Activated naive CD8-positive, alpha-beta T cell (primary cell): ENCODE measurements around the gene ASTN1.
"Not testable (repeated sequence)": the region's sequence is repeated elsewhere in the genome, so short reads cannot be mapped to it uniquely, and the experiment has no call there.

Experiments used
- H3K27ac Mint-ChIP-seq: one replicate; pipeline ENCODE4 v1.8.0; 2021; ENCODE audit warnings: mixed read lengths
- H3K27me3 Mint-ChIP-seq: one replicate; pipeline ENCODE4 v1.8.0; 2021; ENCODE audit warnings: mixed read lengths
- H3K36me3 Mint-ChIP-seq: one replicate; pipeline ENCODE4 v1.8.0; 2021; ENCODE audit warnings: mixed read lengths
- H3K4me1 Mint-ChIP-seq: one replicate; pipeline ENCODE4 v1.8.0; 2021; ENCODE audit warnings: low read depth, mixed read lengths
- H3K4me3 Mint-ChIP-seq: one replicate; pipeline ENCODE4 v1.8.0; 2021; ENCODE audit warnings: mild to moderate bottlenecking, mixed read lengths
- H3K9me3 Mint-ChIP-seq: one replicate; pipeline ENCODE4 v1.8.0; 2021; ENCODE audit warnings: low read depth, mixed read lengths

The ASTN1 gene

GRCh38 chr1:177103005-177103852, 61.3 kb downstream of the ASTN1 start:
- peaks cover 2% of the 10 kb centered on the region for H3K27me3 Mint-ChIP-seq
- peaks cover 5% of the 10 kb centered on the region for H3K9me3 Mint-ChIP-seq
- no peaks in the 10 kb centered on the region for H3K4me1 Mint-ChIP-seq
- H3K36me3 Mint-ChIP-seq, result no peaks in the 10 kb centered on the region
- H3K4me3 Mint-ChIP-seq, result no peak overlapping the region
- H3K27ac Mint-ChIP-seq, result no peak overlapping the region

DNA sequence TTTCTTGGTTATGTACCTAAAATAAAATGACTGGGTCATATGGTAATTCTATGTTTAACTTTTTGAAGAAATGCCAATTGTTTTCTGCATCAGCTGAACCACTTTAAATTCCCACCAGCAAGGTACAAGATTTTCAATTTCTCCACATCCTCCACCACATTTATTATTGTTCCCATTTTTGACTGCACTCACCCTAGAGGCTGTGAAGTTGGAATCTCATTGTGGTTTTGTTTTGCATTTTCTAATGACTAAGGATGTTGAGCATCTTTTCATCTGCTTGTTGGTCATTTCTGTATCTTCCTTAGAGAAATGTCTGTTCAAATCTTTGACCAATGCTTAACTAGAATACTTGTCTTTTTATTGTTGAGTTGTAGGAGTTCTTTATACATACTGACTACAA, 72.5 kb downstream of the ASTN1 start:
- no peaks in the 10 kb centered on the region for H3K4me1 Mint-ChIP-seq
- peaks cover 9% of the 10 kb centered on the region for H3K9me3 Mint-ChIP-seq
- H3K27ac Mint-ChIP-seq, result no peak overlapping the region
- H3K4me3 Mint-ChIP-seq, result no peak overlapping the region
- H3K27me3 Mint-ChIP-seq, result peaks cover 2% of the 10 kb centered on the region
- H3K36me3 Mint-ChIP-seq, result no peaks in the 10 kb centered on the region

DNA sequence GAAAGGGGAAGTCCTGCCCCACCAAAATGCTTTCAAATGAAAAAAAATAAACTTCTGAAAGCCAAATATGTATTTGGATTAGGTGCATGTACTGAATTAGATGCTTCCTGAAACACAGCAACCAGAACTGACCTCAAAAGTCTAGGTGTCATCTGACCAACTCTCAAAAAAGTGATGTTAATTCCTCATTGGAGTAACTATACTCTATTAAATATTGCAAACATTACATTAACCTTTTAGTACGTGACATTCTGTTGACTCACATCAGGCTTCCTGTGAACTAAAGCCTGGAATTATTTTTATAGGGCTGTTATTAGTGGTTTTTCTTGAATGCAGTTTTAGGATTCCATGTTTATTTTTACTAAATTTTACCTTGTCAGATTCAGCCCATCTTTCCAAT, 73.5 kb downstream of the ASTN1 start:
- H3K4me1 Mint-ChIP-seq, result no peaks in the 10 kb centered on the region
- peaks cover 2% of the 10 kb centered on the region for H3K27me3 Mint-ChIP-seq
- H3K9me3 Mint-ChIP-seq, result peaks cover 6% of the 10 kb centered on the region
- H3K4me3 Mint-ChIP-seq, result no peak overlapping the region
- H3K36me3 Mint-ChIP-seq, result no peaks in the 10 kb centered on the region
- no peak overlapping the region for H3K27ac Mint-ChIP-seq

GRCh38 chr1:177088966-177089365, 75.5 kb downstream of the ASTN1 start:
- no peaks in the 10 kb centered on the region for H3K4me1 Mint-ChIP-seq
- H3K4me3 Mint-ChIP-seq, result no peak overlapping the region
- no peaks in the 10 kb centered on the region for H3K27me3 Mint-ChIP-seq
- H3K36me3 Mint-ChIP-seq, result no peaks in the 10 kb centered on the region
- H3K9me3 Mint-ChIP-seq, result peaks cover 3% of the 10 kb centered on the region
- no peak overlapping the region for H3K27ac Mint-ChIP-seq

- peaks cover 11% of the 10 kb centered on the region for H3K9me3 Mint-ChIP-seq
- no peaks in the 10 kb centered on the region for H3K4me1 Mint-ChIP-seq
- no peaks in the 10 kb centered on the region for H3K36me3 Mint-ChIP-seq
- no peak overlapping the region for H3K4me3 Mint-ChIP-seq
- H3K27ac Mint-ChIP-seq, result no peak overlapping the region
- H3K27me3 Mint-ChIP-seq, result peaks cover 2% of the 10 kb centered on the region
Observed at GRCh38 chr1:177082855-177083693, 81.4 kb downstream of the ASTN1 start.

DNA sequence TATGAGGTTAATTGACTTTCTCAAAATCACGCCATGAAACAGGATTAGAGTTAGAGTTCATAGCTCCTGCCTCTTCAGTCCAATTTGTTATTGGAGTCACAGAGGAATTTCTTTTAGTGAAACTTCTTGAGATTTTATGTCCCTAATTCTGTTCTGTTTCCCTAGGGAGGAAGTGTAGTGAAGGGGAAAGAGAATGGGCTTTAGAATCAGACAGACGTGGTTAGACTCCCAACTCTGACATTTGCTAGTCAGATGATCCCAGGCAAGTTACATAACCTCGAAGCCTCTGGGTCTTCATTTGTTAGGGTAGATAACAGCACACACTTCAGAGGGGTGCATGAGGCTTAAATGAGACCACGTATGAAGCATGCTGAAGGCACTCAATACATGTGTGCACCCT, 83.9 kb downstream of the ASTN1 start:
- Mint-ChIP-seq H3K27ac (no peak overlapping the region), H3K27me3 (peaks cover 4% of the 10 kb centered on the region), H3K9me3 (peaks cover 11% of the 10 kb centered on the region), H3K4me3 (no peak overlapping the region), H3K4me1 (no peaks in the 10 kb centered on the region), H3K36me3 (no peaks in the 10 kb centered on the region)

GRCh38 chr1:177077734-177078499, 86.6 kb downstream of the ASTN1 start:
- peaks cover 5% of the 10 kb centered on the region for H3K27me3 Mint-ChIP-seq
- H3K9me3 Mint-ChIP-seq, result peaks cover 8% of the 10 kb centered on the region
- no peak overlapping the region for H3K4me3 Mint-ChIP-seq
- H3K27ac Mint-ChIP-seq, result no peak overlapping the region
- no peaks in the 10 kb centered on the region for H3K36me3 Mint-ChIP-seq
- no peaks in the 10 kb centered on the region for H3K4me1 Mint-ChIP-seq

GRCh38 chr1:177077006-177077405, 87.5 kb downstream of the ASTN1 start:
- H3K36me3 Mint-ChIP-seq, result no peaks in the 10 kb centered on the region
- H3K4me3 Mint-ChIP-seq, result no peak overlapping the region
- H3K9me3 Mint-ChIP-seq, result peaks cover 8% of the 10 kb centered on the region
- H3K27me3 Mint-ChIP-seq, result peaks cover 5% of the 10 kb centered on the region
- no peaks in the 10 kb centered on the region for H3K4me1 Mint-ChIP-seq
- H3K27ac Mint-ChIP-seq, result no peak overlapping the region

- H3K27me3 Mint-ChIP-seq, H3K27ac Mint-ChIP-seq, H3K4me1 Mint-ChIP-seq, H3K4me3 Mint-ChIP-seq, H3K36me3 Mint-ChIP-seq, H3K9me3 Mint-ChIP-seq: not testable (repeated sequence)
Observed at GRCh38 chr1:177074811-177075210, 89.7 kb downstream of the ASTN1 start.

GRCh38 chr1:177069490-177069889, 95.0 kb downstream of the ASTN1 start:
- Mint-ChIP-seq H3K27me3 (peaks cover 2% of the 10 kb centered on the region), H3K4me1 (no peaks in the 10 kb centered on the region), H3K27ac (no peak overlapping the region), H3K36me3 (no peaks in the 10 kb centered on the region), H3K4me3 (no peak overlapping the region), H3K9me3 (peaks cover 3% of the 10 kb centered on the region)

DNA sequence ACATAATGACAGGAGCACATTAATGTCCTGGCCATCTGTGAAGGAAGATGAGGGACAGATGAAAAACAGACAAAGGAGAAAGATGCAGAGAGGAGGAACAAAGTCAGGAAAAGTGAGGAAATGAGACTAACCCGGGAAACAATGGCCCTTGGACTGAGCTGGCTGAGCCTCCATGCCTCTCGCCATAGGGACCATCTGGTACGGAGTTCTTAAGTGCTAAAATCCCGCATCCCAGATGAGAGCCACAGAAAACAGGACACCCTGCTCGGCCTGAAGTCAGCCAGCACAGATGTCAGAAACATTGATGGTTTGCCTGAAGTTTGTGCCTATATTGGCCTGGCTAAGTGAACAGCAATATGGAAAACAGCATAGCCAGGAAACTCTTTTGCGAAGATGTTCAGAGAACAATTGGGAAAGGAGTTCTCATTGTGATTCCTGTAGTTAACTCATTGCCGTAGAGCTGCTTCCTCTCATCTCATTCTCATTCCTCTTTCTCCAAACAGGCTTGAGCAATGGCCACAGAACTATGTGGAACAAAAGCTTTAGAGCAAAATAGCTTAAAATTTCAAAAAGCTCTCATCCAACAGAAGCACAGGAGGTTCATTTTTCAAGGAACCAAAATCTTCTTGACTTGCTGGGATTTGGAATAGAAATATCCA, 96.6 kb downstream of the ASTN1 start:
- no peak overlapping the region for H3K4me3 Mint-ChIP-seq
- H3K27me3 Mint-ChIP-seq, result no peaks in the 10 kb centered on the region
- H3K27ac Mint-ChIP-seq, result no peak overlapping the region
- no peaks in the 10 kb centered on the region for H3K36me3 Mint-ChIP-seq
- no peaks in the 10 kb centered on the region for H3K4me1 Mint-ChIP-seq
- peaks cover 3% of the 10 kb centered on the region for H3K9me3 Mint-ChIP-seq

DNA sequence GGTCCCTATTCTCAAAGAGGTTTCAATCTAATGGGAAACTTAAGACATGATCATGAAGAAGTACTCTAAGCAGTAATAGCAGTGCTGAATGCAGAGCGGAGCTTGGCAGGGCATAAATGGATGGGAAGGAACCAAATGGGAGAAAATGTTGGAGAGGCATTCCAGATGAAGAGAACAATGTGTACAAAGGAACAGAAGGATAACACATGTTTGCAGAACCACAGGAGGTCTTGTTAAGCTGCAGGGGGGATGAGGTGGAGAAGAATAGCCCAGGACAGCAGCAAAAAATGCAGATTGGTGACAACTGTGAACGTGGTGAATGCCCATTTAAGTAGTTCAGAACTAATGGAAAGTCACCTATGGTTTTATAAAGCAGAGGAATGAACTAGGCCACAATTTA, 99.1 kb downstream of the ASTN1 start:
- Mint-ChIP-seq H3K27ac (no peak overlapping the region), H3K4me1 (no peaks in the 10 kb centered on the region), H3K36me3 (no peaks in the 10 kb centered on the region), H3K9me3 (peaks cover 3% of the 10 kb centered on the region), H3K4me3 (no peak overlapping the region), H3K27me3 (no peaks in the 10 kb centered on the region)

DNA sequence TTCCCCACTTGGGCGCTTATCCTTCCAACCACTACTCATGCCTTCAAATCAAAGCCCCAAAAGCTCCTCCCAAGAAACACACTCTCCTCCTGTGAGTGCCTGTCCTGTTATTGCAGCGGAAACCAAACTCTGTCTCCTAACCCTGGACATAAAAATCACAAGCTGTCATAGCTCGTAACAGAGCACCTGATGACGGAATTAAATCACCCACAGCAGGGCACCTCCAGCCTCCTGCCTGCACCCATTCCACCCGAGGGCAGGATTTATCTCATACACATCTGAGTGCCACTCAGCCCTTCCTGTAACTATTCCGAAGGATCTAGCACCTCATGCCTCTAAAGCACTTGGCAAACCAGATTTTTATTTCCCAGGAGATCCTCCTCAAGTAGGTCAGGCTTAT, 100.9 kb downstream of the ASTN1 start:
- Mint-ChIP-seq H3K36me3 (no peaks in the 10 kb centered on the region), H3K4me3 (no peak overlapping the region), H3K9me3 (peaks cover 3% of the 10 kb centered on the region), H3K4me1 (no peaks in the 10 kb centered on the region), H3K27me3 (no peaks in the 10 kb centered on the region), H3K27ac (no peak overlapping the region)

DNA sequence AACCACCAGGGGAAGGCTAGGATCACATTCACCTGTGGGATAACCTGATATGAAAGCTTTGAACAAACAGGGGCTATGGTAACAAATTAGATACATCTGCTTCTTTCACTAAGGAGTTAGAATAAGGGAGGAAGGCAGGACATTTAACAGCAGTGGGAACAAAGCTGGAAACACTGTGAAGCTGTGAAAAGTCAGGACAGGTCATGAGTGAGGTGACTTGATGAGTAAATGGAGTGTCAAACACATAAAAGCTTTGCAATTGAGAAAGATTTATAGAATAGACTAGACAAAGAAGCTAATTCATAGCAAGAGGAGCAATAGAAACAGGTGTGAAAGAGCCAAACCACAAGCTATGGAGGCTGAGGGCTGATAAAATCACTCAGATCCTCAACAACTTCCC, 110.0 kb downstream of the ASTN1 start:
- H3K27me3 Mint-ChIP-seq, result peaks cover 2% of the 10 kb centered on the region
- H3K4me3 Mint-ChIP-seq, result no peak overlapping the region

More for the DNA sequence above, 110.0 kb downstream of the ASTN1 start:
- H3K9me3 Mint-ChIP-seq, result no peaks in the 10 kb centered on the region
- H3K4me1 Mint-ChIP-seq, result no peaks in the 10 kb centered on the region
- no peaks in the 10 kb centered on the region for H3K36me3 Mint-ChIP-seq
- H3K27ac Mint-ChIP-seq, result no peak overlapping the region
